A549 (cell line): ENCODE data around the gene OSR1.

ENCODE experiments used
- CHD2 ChIP-seq: fragments of 150-350 bp; IDR thresholded peaks from 2 replicates; pipeline ENCODE4 v1.6.1; 2014; ENCODE audit warnings: low read length; ENCODE audit not compliant: partially characterized antibody
- CTCF ChIP-seq: fragments of >200 bp; sonication (Bioruptor Twin); formaldehyde crosslinking; IDR thresholded peaks from 3 replicates; pipeline ENCODE4 v1.5.1; 2016
- HES2 ChIP-seq: fragments of >200 bp; sonication (Bioruptor Twin); formaldehyde crosslinking; IDR thresholded peaks from 2 replicates; pipeline ENCODE4 v1.6.1; 2016
- JUN ChIP-seq, 2 experiments: fragments of >200 bp; sonication (Bioruptor Twin); formaldehyde crosslinking; IDR thresholded peaks; 2 replicates in 1 of 2; 3 replicates in 1 of 2; pipeline ENCODE4 v1.6.1; 2016 to 2017
- KDM5A ChIP-seq: fragments of 200-600 bp; sonication (generic); IDR thresholded peaks from 2 replicates; pipeline ENCODE4 v1.6.1; 2016; ENCODE audit warnings: antibody characterized with exemption, mild to moderate bottlenecking
- MAFK ChIP-seq: fragments of 450-650 bp; IDR thresholded peaks from 2 replicates; pipeline ENCODE4 v1.6.1; 2014; ENCODE audit not compliant: partially characterized antibody
- MAX ChIP-seq: IDR thresholded peaks from 2 replicates; pipeline ENCODE4 v1.6.1; 2012
- POLR2A ChIP-seq: IDR thresholded peaks from 2 replicates; pipeline ENCODE4 v1.6.1; 2012; ENCODE audit warnings: mild to moderate bottlenecking, low read length
- RARB ChIP-seq: fragments of 250-450 bp; sonication (Bioruptor Pico); IDR thresholded peaks from 2 replicates; pipeline ENCODE4 v1.8.0; 2021; ENCODE audit warnings: mild to moderate bottlenecking, moderate library complexity
- RFX5 ChIP-seq: fragments of 450-650 bp; IDR thresholded peaks from 2 replicates; pipeline ENCODE4 v1.7.1; 2014; ENCODE audit warnings: antibody characterized with exemption, mild to moderate bottlenecking, moderate library complexity
- SMC3 ChIP-seq: fragments of >200 bp; sonication (Bioruptor Twin); formaldehyde crosslinking; IDR thresholded peaks from 3 replicates; pipeline ENCODE4 v1.6.1; 2018; ENCODE audit warnings: inconsistent platforms
- TFCP2L1 ChIP-seq: fragments of 250-450 bp; sonication (Bioruptor Pico); IDR thresholded peaks from 2 replicates; pipeline ENCODE4 v1.5.0; 2021; ENCODE audit warnings: mild to moderate bottlenecking

GRCh38 chr2:19355931-19356544, 2.4 kb downstream of the OSR1 start:
- TF ChIP-seq CTCF (no peak), KDM5A (no peak), POLR2A (no peak), RFX5 (no peak), SMC3 (no peak), RARB (CRISPR knock-in tag) (no peak), JUN (IDR thresholded peaks at IDR 0.05) (no peak), TFCP2L1 (CRISPR knock-in tag) (no peak), MAFK (no peak), MAX (no peak), CHD2 (no peak), HES2 (no peak)
